ENCODE measurements around the gene SEPTIN10.
A peak's percentile ranks its signal among the peaks of the same experiment; 100 is the strongest.
"Not testable (repeated sequence)": the region's sequence is repeated elsewhere in the genome, so short reads cannot be mapped to it uniquely, and the experiment has no call there.

Gene SEPTIN10

DNA sequence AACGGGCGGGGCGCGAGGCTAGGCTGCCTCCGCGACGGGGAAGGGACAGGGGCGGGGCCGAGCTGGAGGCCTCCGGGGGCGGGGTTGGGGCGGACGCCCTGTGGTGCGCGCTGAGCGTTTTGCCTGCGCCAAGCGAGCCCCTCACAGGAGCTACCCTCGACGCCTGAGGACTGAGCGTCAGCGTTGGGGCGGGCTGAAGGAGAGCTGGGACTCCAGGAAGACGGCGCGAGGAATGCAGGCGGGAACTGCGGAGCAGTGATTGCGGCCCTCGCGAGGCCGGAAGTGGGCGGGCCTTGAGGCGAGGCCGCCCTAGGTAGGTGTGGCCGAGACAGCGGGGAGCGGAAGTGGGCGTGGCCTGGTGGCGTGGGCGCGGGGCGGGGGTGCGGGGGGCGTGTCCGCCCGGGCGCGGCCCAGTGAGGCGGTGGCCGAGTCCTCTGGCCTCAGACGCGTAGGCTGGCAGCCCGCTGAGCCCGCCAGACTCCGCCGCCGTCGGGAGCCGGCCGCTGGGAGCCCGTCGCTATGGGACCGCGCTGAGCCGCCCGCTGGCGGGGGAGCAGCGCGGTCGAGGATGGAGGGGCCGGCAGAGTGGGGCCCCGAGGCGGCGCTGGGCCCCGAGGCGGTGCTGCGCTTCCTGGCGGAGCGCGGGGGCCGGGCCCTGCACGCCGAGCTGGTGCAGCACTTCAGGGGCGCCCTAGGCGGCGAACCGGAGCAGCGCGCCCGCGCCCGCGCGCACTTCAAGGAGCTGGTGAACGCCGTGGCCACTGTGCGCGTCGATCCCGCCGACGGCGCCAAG lies at the start of gene SEPTIN10, which contains the start of gene SOWAHC:
TSS of gene SEPTIN10 (minus strand) at position 45 of the 793 bp plus-strand sequence. CDS start 139 bp downstream, outside the sequence.
TSS of gene SOWAHC (plus strand) at position 443 of the 793 bp plus-strand sequence. CDS start at position 569, 126 bp downstream.
- peak; percentile 98 for DNase-seq (ENCODE audit: low read depth)

DNA sequence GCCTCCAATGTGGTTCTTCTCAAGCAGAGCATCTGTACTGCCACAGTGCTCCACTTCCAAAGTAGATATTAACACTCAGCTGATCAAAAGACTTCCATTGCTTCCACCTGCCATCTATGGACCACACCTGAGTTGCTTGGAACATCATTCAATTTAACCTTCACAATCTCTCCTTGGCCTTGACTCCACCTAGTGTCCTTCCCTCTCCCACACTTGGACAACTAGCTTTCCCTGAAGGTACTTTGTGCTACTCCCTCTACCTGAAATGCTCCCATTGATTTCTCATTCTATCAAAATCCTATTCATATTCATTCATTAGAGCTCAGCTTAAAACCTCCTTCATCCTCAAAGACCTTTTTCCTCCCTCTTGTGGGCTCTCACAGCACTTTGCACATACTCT lies 49.1 kb upstream of the SEPTIN10 start:
- no peak for DNase-seq (ENCODE audit: low read depth)

DNA sequence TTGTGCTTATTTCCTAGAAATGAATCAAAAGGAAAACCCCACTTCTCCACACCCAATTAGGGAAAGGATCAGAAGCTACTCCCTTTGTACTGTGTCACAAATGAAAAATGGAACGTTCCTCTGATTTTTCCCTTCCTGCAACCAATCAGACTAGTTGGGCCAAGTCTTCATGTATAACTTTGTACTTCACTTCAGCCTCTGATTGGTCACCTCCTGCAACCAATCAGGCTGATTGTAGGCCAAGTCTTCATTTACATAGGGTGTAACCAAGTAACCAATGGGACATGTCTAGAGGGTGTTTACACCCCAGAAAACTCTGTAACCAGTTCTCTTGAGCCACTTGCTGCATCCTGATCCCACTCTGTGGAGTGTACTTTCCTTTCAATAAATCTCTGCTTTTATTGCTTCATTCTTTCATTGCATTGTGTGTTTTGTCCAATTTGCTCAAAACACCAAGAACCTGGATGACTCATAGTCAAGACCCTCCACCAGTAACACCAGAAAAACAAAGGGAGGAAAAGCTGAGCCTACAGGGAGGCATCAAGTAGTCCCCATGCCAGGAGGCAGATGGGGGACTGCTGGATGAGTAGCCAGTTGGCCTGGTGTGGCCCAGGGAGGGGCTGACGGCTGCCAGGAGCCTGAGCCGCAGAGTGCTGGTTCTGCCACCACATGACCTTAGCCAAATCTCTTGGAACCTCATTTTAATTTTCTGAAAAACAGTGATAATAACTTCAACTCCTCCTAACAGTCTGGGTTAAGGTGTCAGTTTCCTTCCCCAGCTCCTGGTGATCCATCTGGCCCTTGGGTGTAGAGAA lies 46.5 kb upstream of the SEPTIN10 start:
- DNase-seq (ENCODE audit: low read depth): peak; percentile 9

DNA sequence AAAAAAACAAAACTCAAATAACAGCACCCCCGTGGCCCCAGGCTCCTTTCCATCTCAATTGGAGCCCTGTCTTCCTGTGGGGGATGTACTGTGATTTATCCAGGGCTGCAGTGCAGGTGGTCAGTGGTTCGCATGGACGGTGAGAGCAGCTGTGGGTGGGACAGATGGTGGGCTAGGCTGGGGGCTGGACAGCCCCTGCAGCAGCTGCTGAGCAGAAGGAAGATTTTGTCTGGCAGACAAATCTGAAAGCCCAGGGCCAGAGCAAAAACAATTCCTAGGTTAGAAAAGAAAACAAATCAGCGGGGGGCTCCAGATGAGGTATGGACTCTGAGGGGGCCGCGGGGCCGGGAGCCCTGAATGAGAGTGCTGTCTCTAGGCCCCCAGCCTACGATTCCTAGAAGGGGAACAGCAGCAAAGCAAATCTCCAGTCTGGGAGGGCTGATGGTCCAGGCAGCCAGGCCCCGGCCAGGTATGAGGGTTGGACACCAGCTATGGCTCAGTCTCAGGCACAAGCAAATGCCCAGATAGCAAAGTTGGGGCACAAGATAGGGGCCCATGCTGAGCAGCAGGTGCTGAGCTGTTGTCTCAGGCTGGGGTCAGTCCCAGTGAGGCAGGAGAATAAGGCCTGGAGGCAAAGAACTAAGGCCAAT lies 45.8 kb upstream of the SEPTIN10 start:
- no peak for DNase-seq (ENCODE audit: low read depth)

DNA sequence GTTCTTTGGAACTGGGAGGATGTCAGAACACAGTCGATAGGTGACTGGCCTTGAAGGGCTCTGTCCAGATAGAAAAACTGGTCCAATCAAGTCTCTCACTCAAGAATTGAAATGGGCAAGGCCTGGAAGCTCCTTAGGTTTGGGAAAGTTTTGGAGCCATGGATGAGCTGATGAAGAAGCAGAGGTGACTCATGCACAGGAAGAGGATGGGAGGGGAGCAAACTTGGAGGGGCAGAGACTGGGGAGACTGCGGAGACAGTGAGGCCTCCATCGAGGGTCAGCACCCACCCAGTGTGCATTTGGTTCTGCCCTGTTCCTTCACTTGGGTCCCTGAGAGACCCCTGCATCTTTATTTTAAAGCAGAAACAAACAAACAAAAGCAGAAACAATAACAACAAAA lies 41.5 kb upstream of the SEPTIN10 start:
- no peak for DNase-seq (ENCODE audit: low read depth)

DNA sequence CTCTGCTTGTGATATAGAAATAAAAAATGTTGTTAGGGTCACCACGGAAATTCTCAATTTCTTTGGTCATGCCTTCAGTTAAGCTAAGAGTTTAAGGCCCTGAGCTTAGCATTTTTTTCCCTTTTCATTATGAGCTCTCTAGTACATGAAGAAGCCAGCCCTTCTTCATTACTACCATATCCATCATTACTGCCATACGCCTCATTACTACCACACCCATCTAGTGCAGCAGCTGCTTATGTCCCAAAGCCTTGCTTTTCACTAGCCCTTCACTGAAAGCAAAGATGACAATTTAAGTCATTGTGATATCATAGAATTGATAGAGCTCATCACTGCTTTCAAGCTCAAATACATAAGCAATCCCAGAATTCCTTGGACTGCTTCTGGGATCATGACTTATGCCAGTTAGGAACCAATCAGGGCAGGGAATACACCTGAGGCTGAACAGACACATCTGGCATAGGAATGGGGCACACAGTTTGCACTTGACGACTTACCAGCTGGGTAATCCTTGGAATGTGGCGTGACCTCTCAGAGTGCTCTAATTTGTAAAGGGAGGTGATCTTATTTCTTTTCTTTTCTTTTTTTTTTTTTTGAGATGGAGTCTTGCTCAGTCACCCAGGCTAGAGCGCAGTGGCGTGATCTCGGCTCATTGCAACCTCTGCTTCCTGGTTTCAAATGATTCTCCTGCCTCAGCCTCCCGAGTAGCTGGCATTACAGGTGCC lies 40.7 kb upstream of the SEPTIN10 start:
- DNase-seq (ENCODE audit: low read depth): no peak

DNA sequence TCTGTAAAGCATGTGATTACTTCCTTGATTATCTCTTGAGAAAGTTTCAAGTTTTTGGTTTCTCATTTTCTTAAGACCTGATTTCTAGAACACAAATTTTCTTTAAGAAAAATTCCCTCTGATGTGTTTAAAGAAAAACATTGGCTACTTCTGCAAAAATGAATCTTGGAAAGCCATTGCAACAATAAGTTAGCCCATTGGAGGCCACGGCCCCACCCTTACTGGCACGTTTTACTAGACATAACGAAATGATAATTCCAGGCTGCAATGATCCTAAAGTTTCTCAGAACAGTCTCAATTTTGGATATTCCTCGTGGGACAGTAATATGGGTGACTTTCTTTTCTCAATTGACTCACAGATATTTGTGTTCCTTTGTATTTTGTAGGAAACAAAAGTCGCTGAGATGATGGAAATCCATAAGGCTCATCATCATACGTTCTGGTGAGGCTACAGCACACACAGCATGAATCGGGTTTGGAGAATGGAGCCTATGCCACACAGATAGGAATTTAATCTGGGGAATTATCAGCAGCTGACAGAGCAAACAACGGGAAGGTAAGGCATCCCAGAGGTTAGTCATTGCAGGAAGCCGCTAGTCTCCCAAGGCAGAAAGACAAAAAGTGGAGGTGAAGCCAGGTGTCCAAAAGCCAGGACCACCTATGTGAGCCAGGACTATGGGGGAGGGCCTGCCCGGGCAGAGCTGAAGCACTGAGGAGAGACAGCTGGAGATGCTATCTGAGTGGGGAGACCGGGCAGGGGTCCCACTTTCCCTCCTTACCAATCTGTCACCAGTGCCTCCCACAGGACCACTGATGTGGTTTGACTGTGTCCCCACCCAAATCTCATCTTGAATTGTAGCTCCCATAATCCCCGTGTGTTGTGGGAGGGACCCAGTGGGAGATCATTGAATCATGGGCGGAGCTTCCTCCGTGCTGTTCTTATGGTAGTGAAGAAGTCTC lies 36.2 kb upstream of the SEPTIN10 start:
- no peak for DNase-seq (ENCODE audit: low read depth)

DNA sequence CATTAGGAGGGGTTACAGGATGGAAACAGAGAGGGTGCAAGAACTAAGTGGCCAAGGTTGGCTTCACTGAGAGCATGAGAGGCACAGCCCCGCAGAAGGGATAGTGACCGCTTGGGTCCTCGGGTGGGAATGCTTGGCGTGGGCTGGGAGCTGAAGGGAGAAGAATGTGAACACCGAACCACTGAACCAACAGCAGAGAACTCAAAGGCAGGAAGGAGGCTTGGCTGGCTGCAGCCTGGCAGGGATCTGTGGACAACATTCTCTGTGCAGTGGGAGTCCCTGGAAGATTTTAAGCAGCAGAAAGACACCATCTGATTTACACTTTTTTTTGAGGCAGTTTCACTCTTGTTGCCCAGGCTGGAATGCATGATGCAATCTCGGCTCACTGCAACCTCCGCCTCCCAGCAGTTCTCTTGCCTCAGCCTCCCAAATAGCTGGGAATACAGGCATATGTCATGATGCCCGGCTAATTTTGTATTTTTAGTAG lies 34.3 kb upstream of the SEPTIN10 start:
- peak; percentile 60 for DNase-seq (ENCODE audit: low read depth)

DNA sequence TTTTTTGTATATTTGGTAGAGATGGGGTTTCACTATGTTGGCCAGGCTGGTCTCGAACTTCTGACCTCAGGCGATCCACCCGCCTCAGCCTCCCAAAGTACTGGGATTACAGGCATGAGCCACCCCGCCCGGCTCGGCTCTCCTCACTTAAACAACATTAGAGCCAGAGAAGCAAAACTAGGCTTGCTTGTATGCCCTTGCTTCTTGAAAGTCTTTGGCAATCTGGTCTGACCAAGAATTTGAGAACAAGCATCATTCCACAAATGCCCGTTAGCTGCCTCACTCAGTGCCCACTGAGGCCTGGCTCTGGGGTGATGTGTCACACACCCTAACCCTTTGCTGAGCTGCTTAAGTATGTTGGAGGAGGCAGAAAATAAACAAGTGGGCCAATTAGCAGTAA lies 33.9 kb upstream of the SEPTIN10 start:
- peak; percentile 88 for DNase-seq (ENCODE audit: low read depth)

DNA sequence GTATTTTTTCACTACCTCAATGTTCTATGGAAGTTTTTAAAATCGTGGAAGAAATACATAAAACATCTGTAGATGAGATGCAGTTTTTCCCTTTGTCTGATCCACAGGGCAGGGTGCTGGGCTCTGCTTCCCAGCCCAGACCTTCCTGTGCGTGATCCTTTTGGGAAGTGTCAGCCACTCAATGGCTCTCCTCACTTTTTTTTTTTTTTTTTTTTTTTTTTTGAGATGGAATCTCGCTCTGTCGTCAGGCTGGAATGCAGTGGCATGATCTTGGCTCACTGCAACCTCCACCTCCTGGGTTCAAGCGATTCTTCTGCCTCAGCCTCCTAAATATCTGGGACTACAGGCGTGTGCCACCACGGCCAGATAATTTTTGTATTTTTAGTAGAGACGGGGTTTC lies 33.2 kb upstream of the SEPTIN10 start:
- DNase-seq (ENCODE audit: low read depth): no peak

DNA sequence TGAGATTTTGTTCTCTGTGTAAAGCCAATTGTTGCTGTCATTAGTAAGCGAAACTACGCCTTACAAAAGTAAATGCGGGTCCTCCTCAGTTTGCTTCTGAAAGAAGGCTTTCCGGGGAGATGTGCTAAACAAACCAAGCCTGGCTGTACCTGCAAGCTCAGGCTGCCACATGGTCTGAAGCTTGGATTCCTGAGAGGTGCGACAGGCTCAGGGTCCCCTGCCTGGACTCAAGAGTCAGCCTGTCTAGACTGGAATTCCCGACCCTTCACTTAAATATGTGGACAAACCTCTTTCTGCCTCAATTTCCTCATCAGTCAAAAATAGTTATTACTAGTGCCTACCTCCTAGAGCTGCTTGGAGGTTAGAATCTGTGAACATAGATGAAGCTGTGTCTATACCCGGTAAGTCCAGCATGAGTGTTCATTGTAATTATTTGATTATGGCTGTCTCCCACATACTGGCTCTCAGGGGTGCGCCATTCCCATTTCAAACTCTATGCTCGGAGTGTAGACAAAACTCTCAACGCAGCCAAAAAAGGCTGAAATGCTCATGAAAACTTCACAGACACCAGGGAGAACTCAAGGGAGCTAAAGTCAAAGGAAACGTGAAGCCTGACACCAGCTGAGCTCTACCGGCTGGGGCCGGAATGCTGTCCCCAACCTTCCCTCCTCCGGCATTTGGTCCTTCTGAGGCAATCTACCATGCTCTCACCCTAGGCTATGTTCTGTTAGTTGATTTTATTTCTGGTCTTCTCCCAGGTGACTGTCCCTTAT lies 31.8 kb upstream of the SEPTIN10 start:
- no peak for DNase-seq (ENCODE audit: low read depth)

DNA sequence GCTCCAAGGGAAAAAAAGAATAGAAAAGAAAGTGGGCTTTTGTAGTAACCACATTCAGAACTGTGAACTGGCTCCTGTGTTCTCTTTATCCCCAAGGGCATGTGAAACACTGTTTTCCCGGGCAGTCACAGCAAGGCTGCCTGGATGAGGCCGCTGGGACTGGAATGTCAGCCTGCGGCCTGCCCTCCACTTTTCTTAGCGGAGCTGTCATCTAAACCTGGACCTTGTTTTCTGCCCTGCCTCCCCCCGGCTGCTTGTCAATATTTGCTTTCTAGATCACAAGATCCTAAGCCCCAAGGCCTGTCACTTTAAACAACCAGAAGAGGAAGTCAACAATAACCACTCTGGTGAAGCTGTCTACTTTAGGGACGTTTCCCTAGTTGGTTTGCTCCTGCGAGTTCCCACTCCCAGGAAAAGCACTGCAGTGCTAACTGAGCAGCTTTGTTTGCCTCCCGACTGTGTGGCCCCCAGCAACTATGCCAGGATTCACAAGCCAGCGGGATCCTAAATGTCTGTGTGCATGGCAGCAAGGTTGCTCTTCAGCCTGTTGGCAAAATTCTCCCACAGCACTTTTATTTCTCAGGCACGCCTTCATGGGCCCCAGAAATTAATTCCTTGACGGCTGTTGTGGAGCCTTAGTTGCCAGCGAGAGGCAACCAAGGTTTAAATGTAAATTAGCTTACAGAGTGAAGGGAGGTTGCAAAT lies 31.0 kb upstream of the SEPTIN10 start:
- DNase-seq (ENCODE audit: low read depth): no peak

DNA sequence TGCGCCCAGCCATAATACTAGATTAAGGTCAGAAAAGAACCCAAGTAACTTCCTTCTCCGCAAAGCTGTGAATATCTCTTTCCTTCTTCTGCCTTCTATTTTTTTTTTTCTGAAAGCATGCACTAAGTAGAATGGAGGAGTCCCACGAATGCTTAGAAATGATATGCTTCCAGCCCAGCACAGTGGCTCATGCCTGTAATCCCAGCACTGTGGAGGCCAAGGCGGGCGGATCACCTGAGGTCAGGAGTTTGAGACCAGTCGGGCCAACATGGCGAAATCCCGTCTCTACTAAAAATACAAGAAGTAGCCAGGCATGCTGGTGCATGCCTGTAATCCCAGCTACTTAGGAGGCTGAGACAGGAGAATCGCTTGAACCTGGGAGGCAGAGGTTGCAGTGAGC lies 26.2 kb upstream of the SEPTIN10 start:
- not testable (repeated sequence) for DNase-seq (ENCODE audit: low read depth)

DNA sequence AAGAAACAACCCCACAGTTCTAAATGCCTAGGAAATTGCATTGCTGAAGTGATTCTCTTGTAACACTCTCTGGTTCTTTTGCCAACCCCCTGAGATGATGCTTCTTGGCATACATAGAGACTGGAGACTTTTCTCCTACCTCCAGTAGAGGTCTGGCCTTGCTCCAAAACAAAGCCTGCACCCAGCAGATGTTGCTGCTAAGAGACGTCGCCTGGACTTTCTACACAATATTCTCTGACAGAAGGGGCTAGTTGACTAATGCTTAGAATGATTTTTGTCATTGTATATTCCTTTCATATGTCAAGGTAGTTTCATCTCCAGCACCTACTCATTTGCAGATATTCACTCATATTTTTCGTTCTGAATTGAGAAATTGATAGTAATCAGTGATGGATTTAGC lies 25.0 kb upstream of the SEPTIN10 start:
- DNase-seq (ENCODE audit: low read depth): no peak

DNA sequence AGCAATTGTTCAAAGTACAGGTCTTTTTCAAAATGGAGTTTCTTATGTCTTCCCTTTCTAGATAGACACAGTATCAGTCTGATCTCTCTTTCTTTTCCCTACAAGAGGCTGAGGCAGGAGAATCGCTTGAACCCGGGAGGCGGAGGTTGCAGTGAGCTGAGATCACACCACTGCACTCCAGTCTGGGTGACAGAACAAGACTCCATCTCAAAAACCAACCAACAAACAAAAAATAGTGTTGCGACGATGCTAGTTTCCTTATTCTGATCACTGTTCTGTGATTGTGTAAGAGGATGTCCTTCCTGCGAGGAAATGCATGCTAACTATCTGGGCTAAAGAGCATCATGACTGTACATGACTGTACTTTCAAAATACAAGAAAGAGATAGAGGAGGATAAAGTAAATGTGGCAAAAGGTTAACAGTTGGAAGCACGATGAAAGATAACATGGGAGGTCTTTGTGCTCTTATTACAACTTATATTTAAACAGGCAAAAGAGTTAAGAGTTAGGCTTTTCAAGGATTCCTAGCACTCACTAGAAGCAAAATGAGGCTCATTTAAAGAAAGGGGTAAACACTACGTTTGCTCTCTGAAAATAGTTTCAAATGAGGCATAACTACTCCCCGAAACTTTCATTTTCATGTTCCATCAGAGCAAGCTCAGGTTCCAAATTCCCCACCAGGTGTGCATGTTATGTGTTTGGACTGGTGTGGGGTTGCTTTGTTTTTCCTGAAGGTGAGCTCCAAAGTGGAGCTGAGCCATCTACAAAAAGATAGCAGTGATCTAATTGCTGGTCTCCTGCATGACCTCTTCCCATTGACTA lies 24.2 kb upstream of the SEPTIN10 start:
- peak; percentile 75 for DNase-seq (ENCODE audit: low read depth)

DNA sequence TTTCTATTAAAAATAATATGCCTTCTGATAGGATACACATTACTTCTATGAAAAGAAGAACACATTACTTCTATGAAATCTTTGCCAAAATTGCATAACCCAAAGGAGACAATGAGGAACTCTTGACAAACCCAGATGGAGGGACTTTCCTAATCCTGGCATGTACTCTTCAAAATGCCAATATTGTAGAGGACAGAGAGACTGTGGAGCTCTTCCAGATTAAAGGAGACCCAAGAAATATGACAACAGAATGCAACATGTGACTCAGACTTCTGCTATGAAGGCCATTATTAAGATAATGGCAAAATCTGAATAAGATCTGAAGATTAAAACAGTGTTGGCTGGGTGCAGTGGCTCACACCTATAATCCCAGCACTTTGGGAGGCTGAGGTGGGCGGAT lies 22.6 kb upstream of the SEPTIN10 start:
- no peak for DNase-seq (ENCODE audit: low read depth)

DNA sequence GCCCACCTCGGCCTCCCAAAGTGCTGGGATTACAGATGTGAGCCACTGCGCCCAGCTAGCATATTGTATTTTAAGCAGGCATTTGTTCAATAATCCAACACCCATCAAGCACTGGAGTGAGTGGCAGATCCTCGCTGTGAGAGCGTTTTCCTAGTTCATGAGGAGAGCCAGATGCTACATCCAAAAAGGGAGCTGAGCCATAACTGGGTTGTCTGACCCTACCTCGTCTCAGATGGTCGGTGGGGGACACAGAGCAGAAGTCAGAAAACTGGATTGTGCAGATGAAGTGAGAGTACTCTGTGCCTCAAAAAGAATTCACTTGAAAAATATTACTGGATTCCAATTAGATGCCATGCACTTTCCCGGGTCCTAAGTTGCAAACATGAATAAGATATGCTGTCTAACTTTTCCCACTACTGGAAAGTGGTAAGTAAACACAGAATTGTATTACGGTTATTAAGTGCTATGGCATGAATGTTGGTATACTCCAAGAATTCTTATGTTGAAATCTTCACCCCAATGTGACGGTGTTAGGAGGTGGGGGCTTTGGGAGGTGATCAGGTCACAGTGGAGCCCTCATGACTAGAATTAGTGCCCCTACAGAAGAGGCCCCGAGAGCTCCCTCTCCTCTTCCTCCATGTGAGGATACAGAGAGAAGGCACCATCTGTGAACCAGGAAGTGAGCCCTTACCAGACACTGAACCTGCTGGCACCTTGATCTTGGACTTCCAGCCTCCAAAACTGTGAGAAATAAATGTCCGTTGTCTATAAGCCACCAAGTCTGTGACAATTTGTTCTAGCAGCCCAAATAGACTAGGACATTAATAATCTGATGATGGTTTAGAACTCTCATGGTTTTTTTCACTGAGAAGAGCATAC lies 21.9 kb upstream of the SEPTIN10 start:
- DNase-seq (ENCODE audit: low read depth): no peak
